GM12878 (cell line): ENCODE results near the gene STRA8. TPM values are rescaled to one million over a fixed set of nuclear protein-coding genes. Genes with fewer than 3 reads are reported as not detected.

ENCODE experiments used
- ATAC-seq: fragments of 200-7000 bp; cut with Tn5 transposase; 3 replicates; pipeline ENCODE4 v1.9.1; 2020; ENCODE audit warnings: mild to moderate bottlenecking, moderate library complexity
- BruUV-seq: library from RNA; stranded (reverse); fragments of 400-500 nt; replicated peaks from 2 replicates; lab custom pipeline; 2021; lab: Mats Ljungman, UMichigan
- CTCF ChIA-PET: fragments of 300-600 bp; sonication (Branson Sonifier 250); formaldehyde crosslinking; extraction: SDS; loops from one replicate; lab custom pipeline; 2021; ENCODE audit warnings: inconsistent platforms; lab: Yijun Ruan, JAX
- POLR2A ChIA-PET: fragments of 350-600 bp; formaldehyde crosslinking; extraction: SDS; loops from one replicate; lab custom pipeline; 2021; ENCODE audit warnings: inconsistent platforms; lab: Charles Lee
- RAD21 ChIA-PET: fragments of 300-600 bp; sonication (Branson Sonifier 250); formaldehyde crosslinking; loops from one replicate; lab custom pipeline; 2023; ENCODE audit warnings: antibody characterized with exemption; ENCODE audit not compliant: unreplicated experiment; lab: Charles Lee
- SMC1A ChIA-PET: fragments of 300-600 bp; sonication (Branson Sonifier 250); formaldehyde crosslinking; loops from one replicate; lab custom pipeline; 2023; ENCODE audit not compliant: unreplicated experiment, uncharacterized antibody; lab: Charles Lee
- DNase-seq: peaks from one replicate; pipeline ENCODE4 v3.0.0-alpha.2; 2011; ENCODE audit warnings: low read depth, low spot score
- FAIRE-seq: peaks from 3 replicates; lab custom pipeline; 2011; peaks lifted over from hg19 to GRCh38; lab: Jason Lieb, UNC
- H2AFZ ChIP-seq: 2 replicates; pipeline ENCODE4 v1.6.0; 2011; ENCODE audit warnings: low read depth, low read length, control low read depth; ENCODE audit not compliant: control insufficient read depth
- H3K27ac ChIP-seq: 2 replicates; pipeline ENCODE4 v1.5.1; 2011; ENCODE audit warnings: control low read depth; ENCODE audit not compliant: control insufficient read depth, insufficient read depth
- H3K27me3 ChIP-seq, 2 experiments: replicated peaks in 1 of 2; 2 replicates each; pipeline versions ENCODE4 v1.6.0 to v1.6.1; 2011; ENCODE audit warnings: low read length in 1 of 2; ENCODE audit not compliant: control insufficient read depth in 2 of 2, insufficient read depth in 2 of 2
- H3K36me3 ChIP-seq, 2 experiments: 2 replicates each; pipeline ENCODE4 v1.5.1; 2011; ENCODE audit warnings: low read length in 1 of 2; ENCODE audit not compliant: control insufficient read depth in 2 of 2, insufficient read depth in 2 of 2
- H3K4me1 ChIP-seq: 2 replicates; pipeline ENCODE4 v1.6.1; 2011; ENCODE audit warnings: mild to moderate bottlenecking, low read length, moderate library complexity, mixed read lengths; ENCODE audit not compliant: control insufficient read depth, insufficient read depth
- H3K4me2 ChIP-seq: 2 replicates; pipeline ENCODE4 v1.6.0; 2011; ENCODE audit warnings: control low read depth; ENCODE audit not compliant: control insufficient read depth, insufficient read depth
- H3K4me3 ChIP-seq: fragments of 200-600 bp; sonication (generic); 2 replicates; pipeline ENCODE4 v1.5.1; 2016
- H3K79me2 ChIP-seq: 2 replicates; pipeline ENCODE4 v1.6.0; 2011; ENCODE audit warnings: low read length; ENCODE audit not compliant: control insufficient read depth, insufficient read depth
- H3K9ac ChIP-seq: 2 replicates; pipeline ENCODE4 v1.8.0; 2011; ENCODE audit warnings: low read length, control low read depth, mixed read lengths; ENCODE audit not compliant: control insufficient read depth, insufficient read depth
- H3K9me3 ChIP-seq: replicated peaks from 3 replicates; pipeline ENCODE4 v1.5.1; 2011; ENCODE audit warnings: mild to moderate bottlenecking, low read length; ENCODE audit not compliant: control insufficient read depth, insufficient read depth
- H4K20me1 ChIP-seq: 2 replicates; pipeline ENCODE4 v1.6.0; 2011; ENCODE audit not compliant: control insufficient read depth, insufficient read depth
- BMI1 ChIP-seq: fragments of 450-650 bp; IDR thresholded peaks from 2 replicates; pipeline ENCODE4 v1.6.1; 2016; ENCODE audit warnings: mild to moderate bottlenecking, moderate library complexity, borderline replicate concordance
- CEBPB ChIP-seq, 2 experiments: fragments of 150-350 bp in 1 of 2; IDR thresholded peaks; 2 replicates each; pipeline ENCODE4 v1.6.1; 2012 to 2014; ENCODE audit warnings: low read depth in 2 of 2, low read length in 2 of 2, borderline replicate concordance in 1 of 2, inconsistent platforms in 1 of 2
- EP300 ChIP-seq, 2 experiments: fragments of 150-350 bp in 1 of 2; IDR thresholded peaks; 2 replicates each; pipeline ENCODE4 v1.6.1; 2011 to 2012; ENCODE audit warnings: low read depth in 2 of 2, low read length in 2 of 2, borderline replicate concordance in 1 of 2, improper control_type of control experiment in 1 of 2, inconsistent platforms in 1 of 2; ENCODE audit not compliant: control insufficient read depth in 1 of 2
- TCF7 ChIP-seq: IDR thresholded peaks from 2 replicates; pipeline ENCODE4 v1.6.1; 2014; ENCODE audit warnings: antibody characterized with exemption, borderline replicate concordance
- WGBS: methylation state at CpG from one replicate; pipeline ENCODE4 v1.1.6; 2016; ENCODE audit warnings: low lambda C conversion rate; ENCODE audit not compliant: insufficient replicate concordance, insufficient coverage; ENCODE audit errors: missing lambda C conversion rate; 5-methylcytosine and 5-hydroxymethylcytosine counted together
- in situ Hi-C: fragments of 300-500 bp; cut with MboI; formaldehyde crosslinking; loops from 9 replicates; pipeline ENCODE4 v1.14.3; 2018; ENCODE audit warnings: mixed read lengths
- intact Hi-C: fragments of 100-400 bp; cut with micrococcal nuclease; formaldehyde crosslinking; loops from one replicate; pipeline ENCODE4 v1.14.2; 2022; ENCODE audit not compliant: unreplicated experiment
- polyA plus RNA-seq, 11 experiments: library from polyadenylated mRNA; depleted of rRNA in 4 of 11; unstranded in 6 of 11; stranded (reverse) in 5 of 11; fragments of >200 nt; fragmentation: Nextera tagmentation in 4 of 11; fragmentation: Illumina TruSeq in 1 of 11; extraction: Ambion mirVana in 4 of 11; extraction: Trizol in 1 of 11; gene quantifications; 1 replicate in 1 of 11; 2 replicates in 10 of 11; pipeline versions ENCODE4 v1.2.1 to v1.2.3, GENCODE V29; 2011 to 2016; ENCODE audit warnings: inconsistent platforms in 2 of 11, missing spikeins in 2 of 11, low read depth in 1 of 11
- total RNA-seq, 4 experiments: library from RNA; depleted of rRNA in 3 of 4; stranded (reverse); fragments of >200 nt in 3 of 4; fragmentation: Illumina TruSeq in 1 of 4; extraction: Trizol in 1 of 4; gene quantifications; 2 replicates each; pipeline versions ENCODE4 v1.2.1 to v1.2.3, GENCODE V29; 2013 to 2021
- TF ChIP-seq, protein P1 (sequence below): fragments of 450-650 bp; IDR thresholded peaks from 2 replicates; pipeline ENCODE4 v1.6.1; 2017; ENCODE audit warnings: mild to moderate bottlenecking, moderate library complexity
- TF ChIP-seq, protein P2 (sequence below): fragments of 450-650 bp; IDR thresholded peaks from 2 replicates; pipeline ENCODE4 v1.6.1; 2018; ENCODE audit warnings: borderline replicate concordance, mild to moderate bottlenecking; ENCODE audit not compliant: partially characterized antibody

Gene STRA8
- total and polyA plus RNA-seq, 10 of the 15 experiments (the other 5 are each of a cell fraction or from before 2014, with no cell fraction given), result 0.15 TPM; not detected in 9

DNA sequence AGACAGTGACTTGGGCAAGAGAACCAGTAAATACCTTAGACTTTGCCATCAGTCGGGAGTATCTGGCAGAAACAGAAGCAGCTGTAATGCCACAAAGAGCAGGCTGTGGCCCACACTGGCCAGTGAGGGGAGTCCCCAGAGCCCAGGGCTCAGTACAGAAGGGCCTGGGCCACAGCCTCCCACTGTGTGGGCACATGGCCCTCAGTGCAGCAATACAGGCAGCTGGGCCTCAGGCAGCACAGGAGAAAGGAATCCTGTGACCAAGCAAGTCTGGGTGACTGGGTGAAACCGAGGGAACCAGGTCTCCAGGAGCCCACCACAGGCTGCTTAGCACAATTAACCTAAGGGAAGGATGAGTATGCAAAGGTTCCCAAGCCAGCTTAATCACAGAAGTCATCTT, 36.3 kb upstream of the STRA8 start:
- FAIRE-seq (no peak), DNase-seq (no peak), ATAC-seq (peak; percentile 63)
- SMC1A ChIA-PET, result interaction anchor here (1.8 to 4.0 kb wide), 3 partner anchors 8 to 19 kb away, joined by 3 to 29 read pairs (median 7); no protein-coding TSS in a partner anchor
- Histone ChIP-seq H3K79me2 (peaks cover 11% of the 10 kb centered on the region), H3K27ac (no peak overlapping the region; the same call in 1 of the 2 replicates), H4K20me1 (no peaks in the 10 kb centered on the region), H3K4me3 (no peak overlapping the region), H3K4me1 (peaks cover 2% of the 10 kb centered on the region; the same call in 1 of the 2 replicates), H3K4me2 (no peak overlapping the region), H2AFZ (no peak overlapping the region), H3K9ac (no peak overlapping the region), H3K27me3 (no peaks in the 10 kb centered on the region), H3K9me3 (no peaks in the 10 kb centered on the region), H3K36me3 (peaks cover 29 to 53% of the 10 kb centered on the region in 2 experiments)
- RAD21 ChIA-PET, result interaction anchor here (3.8 kb wide), 1 partner anchor 10 kb away, joined by 28 read pairs; no protein-coding TSS in a partner anchor
- POLR2A ChIA-PET, result interaction anchor here (1.2 to 2.2 kb wide), 3 partner anchors 9 to 20 kb away, joined by 3 to 23 read pairs (median 7); no protein-coding TSS in a partner anchor
- TF ChIP-seq CEBPB (IDR thresholded peaks at IDR 0.05; ENCODE audit: borderline replicate concordance in 1 of 2, low read depth in 2 of 2, low read length in 2 of 2) (no peak), TCF7 (no peak), BMI1 (no peak), EP300 (IDR thresholded peaks at IDR 0.05; ENCODE audit: borderline replicate concordance in 1 of 2, control insufficient read depth in 1 of 2, low read depth in 2 of 2, low read length in 2 of 2) (no peak)
- TF ChIP-seq, protein P1, sequence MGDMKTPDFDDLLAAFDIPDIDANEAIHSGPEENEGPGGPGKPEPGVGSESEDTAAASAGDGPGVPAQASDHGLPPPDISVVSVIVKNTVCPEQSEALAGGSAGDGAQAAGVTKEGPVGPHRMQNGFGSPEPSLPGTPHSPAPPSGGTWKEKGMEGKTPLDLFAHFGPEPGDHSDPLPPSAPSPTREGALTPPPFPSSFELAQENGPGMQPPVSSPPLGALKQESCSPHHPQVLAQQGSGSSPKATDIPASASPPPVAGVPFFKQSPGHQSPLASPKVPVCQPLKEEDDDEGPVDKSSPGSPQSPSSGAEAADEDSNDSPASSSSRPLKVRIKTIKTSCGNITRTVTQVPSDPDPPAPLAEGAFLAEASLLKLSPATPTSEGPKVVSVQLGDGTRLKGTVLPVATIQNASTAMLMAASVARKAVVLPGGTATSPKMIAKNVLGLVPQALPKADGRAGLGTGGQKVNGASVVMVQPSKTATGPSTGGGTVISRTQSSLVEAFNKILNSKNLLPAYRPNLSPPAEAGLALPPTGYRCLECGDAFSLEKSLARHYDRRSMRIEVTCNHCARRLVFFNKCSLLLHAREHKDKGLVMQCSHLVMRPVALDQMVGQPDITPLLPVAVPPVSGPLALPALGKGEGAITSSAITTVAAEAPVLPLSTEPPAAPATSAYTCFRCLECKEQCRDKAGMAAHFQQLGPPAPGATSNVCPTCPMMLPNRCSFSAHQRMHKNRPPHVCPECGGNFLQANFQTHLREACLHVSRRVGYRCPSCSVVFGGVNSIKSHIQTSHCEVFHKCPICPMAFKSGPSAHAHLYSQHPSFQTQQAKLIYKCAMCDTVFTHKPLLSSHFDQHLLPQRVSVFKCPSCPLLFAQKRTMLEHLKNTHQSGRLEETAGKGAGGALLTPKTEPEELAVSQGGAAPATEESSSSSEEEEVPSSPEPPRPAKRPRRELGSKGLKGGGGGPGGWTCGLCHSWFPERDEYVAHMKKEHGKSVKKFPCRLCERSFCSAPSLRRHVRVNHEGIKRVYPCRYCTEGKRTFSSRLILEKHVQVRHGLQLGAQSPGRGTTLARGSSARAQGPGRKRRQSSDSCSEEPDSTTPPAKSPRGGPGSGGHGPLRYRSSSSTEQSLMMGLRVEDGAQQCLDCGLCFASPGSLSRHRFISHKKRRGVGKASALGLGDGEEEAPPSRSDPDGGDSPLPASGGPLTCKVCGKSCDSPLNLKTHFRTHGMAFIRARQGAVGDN, result 0 out of 2 replicates have a peak, but pooled peaks have one; percentile 34
- TF ChIP-seq, protein P2, sequence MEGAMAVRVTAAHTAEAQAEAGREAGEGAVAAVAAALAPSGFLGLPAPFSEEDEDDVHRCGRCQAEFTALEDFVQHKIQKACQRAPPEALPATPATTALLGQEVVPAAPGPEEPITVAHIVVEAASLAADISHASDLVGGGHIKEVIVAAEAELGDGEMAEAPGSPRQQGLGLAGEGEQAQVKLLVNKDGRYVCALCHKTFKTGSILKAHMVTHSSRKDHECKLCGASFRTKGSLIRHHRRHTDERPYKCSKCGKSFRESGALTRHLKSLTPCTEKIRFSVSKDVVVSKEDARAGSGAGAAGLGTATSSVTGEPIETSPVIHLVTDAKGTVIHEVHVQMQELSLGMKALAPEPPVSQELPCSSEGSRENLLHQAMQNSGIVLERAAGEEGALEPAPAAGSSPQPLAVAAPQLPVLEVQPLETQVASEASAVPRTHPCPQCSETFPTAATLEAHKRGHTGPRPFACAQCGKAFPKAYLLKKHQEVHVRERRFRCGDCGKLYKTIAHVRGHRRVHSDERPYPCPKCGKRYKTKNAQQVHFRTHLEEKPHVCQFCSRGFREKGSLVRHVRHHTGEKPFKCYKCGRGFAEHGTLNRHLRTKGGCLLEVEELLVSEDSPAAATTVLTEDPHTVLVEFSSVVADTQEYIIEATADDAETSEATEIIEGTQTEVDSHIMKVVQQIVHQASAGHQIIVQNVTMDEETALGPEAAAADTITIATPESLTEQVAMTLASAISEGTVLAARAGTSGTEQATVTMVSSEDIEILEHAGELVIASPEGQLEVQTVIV, result no peak
- CTCF ChIA-PET, result interaction anchor here (2.2 kb wide), 1 partner anchor 9 kb away, joined by 8 read pairs; no protein-coding TSS in a partner anchor
- no TSS peak for BruUV-seq
- in situ Hi-C loops (no loop called here), intact Hi-C loops (no loop called here)
- WGBS, result 23% methylated on average over 2 of the region's 2 CpGs
